ENCODE measurements around the gene SH3GL1.

SH3GL1 gene

GRCh38 chr19:4371247-4372164 is 28.8 kb downstream of the SH3GL1 start:
- no peak for TF ChIP-seq CTCF (IDR thresholded peaks at IDR 0.05; ENCODE audit: low read depth, low read length, missing control alignments)
- H3K4me3 ChIP-seq (replicated peaks; ENCODE audit: low read depth, low read length): no peak overlapping the region
- no peak for DNase-seq (ENCODE audit: extremely low read depth, low read depth)

- DNase-seq (ENCODE audit: extremely low read depth, low read depth): no peak
- H3K4me3 ChIP-seq (replicated peaks; ENCODE audit: low read depth, low read length): no peak overlapping the region
- no peak for TF ChIP-seq CTCF (IDR thresholded peaks at IDR 0.05; ENCODE audit: low read depth, low read length, missing control alignments)
These were observed 29.8 kb downstream of the SH3GL1 start for GRCh38 chr19:4370418-4371041.

- TF ChIP-seq CTCF (IDR thresholded peaks at IDR 0.05; ENCODE audit: low read depth, low read length, missing control alignments): peak; percentile 45
- no peak overlapping the region for H3K4me3 ChIP-seq (replicated peaks; ENCODE audit: low read depth, low read length)
- no peak for DNase-seq (ENCODE audit: extremely low read depth, low read depth)
These were observed 30.5 kb downstream of the SH3GL1 start for GRCh38 chr19:4369888-4370260.

- no peak for DNase-seq (ENCODE audit: extremely low read depth, low read depth)
- H3K4me3 ChIP-seq (replicated peaks; ENCODE audit: low read depth, low read length): no peak overlapping the region
- no peak for TF ChIP-seq CTCF (IDR thresholded peaks at IDR 0.05; ENCODE audit: low read depth, low read length, missing control alignments)
These were observed 31.0 kb downstream of the SH3GL1 start for GRCh38 chr19:4369109-4369887.

GRCh38 chr19:4368128-4368820 is 32.1 kb downstream of the SH3GL1 start:
- TF ChIP-seq CTCF (IDR thresholded peaks at IDR 0.05; ENCODE audit: low read depth, low read length, missing control alignments): no peak
- H3K4me3 ChIP-seq (replicated peaks; ENCODE audit: low read depth, low read length): no peak overlapping the region
- DNase-seq (ENCODE audit: extremely low read depth, low read depth): no peak

- no peak for TF ChIP-seq CTCF (IDR thresholded peaks at IDR 0.05; ENCODE audit: low read depth, low read length, missing control alignments)
- DNase-seq (ENCODE audit: extremely low read depth, low read depth): no peak
- no peak overlapping the region for H3K4me3 ChIP-seq (replicated peaks; ENCODE audit: low read depth, low read length)
These were observed 32.6 kb downstream of the SH3GL1 start for GRCh38 chr19:4367781-4368127.

Measured in HFF-Myc (cell line).